Iris pigment epithelial cell (primary cell): ENCODE results near the gene GPR108.
A peak's percentile ranks its signal among the peaks of the same experiment; 100 is the strongest.
"Not testable (repeated sequence)": the region's sequence is repeated elsewhere in the genome, so short reads cannot be mapped to it uniquely, and the experiment has no call there.

Source experiments
- DNase-seq: peaks from one replicate; pipeline ENCODE4 v3.0.0-alpha.2; 2011; ENCODE audit warnings: low read depth

GPR108 gene

DNA sequence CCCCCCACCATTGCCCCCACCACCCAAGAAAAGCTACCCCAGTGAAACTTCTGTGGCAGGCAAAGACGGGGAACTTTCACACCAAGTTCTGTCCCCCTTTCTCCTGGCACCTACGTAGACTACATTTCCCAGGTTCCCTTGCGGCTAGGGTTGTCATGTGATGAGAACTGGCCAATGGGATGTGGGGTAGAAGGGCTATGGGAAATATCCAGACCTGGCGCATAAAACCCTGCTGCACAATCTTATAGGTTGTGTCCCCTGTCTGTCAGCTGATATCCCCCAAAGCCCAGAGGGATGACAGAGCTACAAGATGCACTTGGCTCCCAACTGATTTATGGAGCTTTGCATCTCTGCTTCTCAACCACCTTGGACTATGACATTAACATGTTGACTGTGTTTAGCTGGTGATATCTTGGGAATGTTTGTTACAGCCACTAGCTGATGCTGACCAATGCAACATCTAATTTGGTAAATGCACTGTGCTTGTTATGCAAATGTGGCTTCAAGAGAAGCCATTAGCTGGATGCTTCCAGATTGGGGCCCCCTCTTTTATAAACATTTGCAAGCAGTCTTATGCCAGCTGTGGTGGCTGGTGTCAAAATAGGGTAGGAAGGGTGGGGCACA is 23.8 kb upstream of the GPR108 start:
- DNase-seq = no peak

DNA sequence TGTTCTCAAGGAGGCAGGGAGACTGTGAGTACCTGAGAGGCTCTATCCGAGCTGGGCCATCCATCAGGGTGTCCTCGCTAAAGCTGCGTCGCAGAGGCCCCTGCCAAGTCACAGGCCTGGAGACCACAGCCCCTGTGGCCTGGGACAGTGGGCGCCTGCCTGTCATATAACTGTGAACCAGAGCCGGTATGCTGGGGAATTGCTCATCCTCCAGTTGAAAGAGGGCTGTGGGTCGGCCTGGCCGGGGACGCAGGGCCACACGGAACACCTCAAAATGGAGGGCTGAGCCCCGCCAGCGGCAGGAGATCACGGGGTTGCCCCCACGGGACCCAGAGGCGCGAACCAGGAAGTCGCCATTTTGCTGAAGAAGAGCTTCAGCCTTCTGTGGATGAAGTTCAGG is 23.2 kb upstream of the GPR108 start:
- DNase-seq = no peak

DNA sequence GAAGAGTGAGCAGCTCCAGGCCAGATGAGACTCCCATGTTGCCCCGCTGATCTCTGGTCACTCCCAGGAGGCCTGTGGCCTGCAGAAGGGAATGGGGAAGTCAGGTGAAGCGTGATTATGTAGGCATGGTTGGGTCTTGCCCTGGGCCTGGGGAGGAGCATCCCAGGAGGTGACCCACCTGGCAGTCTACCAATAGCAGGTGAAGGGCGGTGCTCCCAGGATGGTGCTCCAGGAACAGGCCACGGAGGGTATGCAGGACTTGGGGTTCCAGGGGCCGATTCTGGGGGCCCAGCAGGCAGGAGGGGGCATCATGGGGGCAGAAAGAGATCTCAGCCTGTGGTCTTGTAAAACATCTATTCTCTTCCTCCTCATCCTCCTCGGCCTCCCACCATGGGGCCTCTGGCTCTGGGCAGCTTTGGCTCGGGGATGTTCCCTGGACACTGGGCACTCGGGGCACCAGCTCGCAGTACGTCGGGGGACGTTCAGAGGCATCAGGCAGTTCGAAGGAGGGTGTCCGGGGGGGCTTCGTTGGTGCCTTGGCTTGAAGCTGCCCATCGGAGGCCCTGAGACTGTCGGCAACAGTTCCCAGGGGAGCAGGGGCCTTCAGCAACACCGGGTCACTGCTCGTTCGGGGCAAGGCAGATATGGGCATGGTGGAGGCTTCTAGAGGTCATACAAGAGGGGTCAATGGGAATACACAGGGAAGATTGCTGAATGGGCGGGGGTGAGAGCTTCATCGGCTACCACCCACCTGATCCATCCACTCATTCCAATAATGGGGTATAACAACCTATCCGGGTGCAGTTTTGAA is 17.5 kb upstream of the GPR108 start:
- DNase-seq = no peak

GRCh38 chr19:6754136-6754535 is 16.8 kb upstream of the GPR108 start:
- no peak for DNase-seq

DNA sequence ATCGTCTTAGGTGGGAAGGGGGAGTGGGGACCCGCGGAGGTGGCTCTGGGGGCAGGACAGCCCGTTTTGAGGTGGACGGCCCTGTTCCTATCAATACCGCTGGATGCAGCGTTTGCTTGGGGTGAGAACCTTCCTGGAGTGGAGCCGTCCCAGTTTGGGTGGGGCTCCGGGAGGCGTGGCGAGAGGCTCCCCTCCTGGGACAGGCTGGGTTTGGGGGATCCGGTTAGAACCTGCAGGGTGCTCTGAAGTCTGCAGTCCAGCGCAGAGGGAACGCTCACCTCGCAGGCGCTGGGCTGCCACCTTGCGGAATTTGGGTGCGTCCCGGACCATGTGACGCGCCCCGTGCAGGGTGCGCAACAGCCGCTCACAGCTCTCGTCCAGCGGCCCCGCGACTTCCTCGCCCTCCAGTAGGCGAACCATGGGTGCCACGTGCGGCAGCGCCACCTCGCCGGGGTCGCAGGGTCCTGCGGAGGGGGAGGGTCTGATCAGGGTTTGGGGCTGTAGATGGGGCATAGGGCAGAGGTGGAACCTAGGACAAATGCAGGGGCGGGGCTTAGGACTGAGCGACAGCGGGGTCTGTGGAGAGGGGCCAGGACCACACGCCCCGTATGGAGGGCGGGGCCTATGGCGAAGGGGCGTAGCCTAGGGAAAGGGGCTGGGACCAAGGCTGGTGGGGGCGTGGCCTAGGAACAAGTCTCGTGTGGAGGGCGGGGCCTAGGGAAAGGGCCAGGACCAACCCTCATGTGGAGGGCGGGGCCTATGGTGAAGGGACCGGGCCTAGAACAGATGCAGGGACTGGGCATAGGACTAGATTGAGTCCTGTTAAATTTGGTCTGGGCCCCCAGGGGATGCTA is 16.0 kb upstream of the GPR108 start:
- peak; percentile 75 for DNase-seq

- DNase-seq = no peak
Observed at GRCh38 chr19:6752256-6753177, 15.1 kb upstream of the GPR108 start.

- DNase-seq = no peak
Observed at GRCh38 chr19:6751189-6751588, 13.8 kb upstream of the GPR108 start.

GRCh38 chr19:6750062-6750461 is 12.7 kb upstream of the GPR108 start:
- no peak for DNase-seq

DNA sequence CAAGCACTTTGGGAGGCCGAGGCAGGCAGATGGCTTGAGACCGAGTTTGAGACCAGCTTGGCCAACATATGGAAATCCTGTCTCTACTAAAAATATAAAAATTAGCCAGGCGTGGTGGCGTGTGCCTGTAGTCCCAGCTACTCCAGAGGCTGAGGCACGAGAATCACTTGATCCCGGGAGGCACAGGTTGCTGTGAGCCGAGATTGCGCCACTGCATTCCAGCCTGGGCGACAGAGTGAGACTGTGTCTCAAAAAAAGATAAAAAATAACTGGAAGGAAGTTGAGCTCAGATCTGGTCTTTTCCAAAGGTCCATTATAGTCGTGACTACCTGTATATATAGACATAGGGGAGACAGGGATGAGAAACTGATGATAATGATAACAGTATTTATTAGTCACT is 11.2 kb upstream of the GPR108 start:
- DNase-seq = not testable (repeated sequence)

- no peak for DNase-seq
Observed at GRCh38 chr19:6745965-6746364, 8.6 kb upstream of the GPR108 start.

DNA sequence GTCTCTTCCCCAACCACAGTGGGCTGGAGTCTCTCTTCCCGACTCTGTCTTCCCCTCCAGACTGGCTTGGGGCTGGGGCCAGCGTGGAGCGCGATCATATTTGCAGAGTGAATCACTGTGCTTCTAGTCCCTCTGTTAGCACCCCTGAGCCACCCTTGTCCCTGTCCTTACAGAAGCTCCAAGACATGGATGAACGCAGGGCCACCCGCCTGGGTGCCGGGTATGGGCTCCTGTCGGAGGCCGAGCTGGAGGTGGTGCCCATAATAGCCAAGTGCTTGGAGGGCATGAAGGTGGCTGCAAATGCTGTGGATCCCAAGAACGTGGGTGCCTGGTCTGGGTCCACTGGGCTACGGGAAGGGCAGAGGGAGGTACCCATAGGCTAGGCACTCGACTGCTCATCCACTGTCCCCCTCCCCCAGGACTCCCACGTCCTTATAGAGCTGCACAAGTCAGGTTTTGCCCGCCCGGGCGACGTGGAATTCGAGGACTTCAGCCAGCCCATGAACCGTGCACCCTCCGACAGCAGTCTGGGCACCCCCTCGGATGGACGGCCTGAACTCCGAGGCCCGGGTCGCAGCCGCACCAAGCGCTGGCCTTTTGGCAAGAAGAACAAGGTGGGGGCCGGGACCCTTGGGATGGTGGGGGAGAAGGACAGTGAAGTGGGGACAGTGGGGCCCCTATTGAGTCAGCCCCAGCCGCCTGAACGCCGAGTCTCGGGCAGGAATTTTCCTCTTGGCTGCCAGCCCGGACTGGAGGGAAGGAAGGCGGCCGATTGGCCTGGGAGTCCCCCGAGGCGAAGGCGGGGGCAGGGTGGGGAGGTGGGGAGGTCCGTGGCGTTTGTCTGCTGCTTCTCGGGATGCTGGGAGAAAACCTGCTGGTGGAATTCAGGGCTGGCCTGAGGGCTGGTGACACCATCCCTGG is 7.3 kb upstream of the GPR108 start:
- peak; percentile 89 for DNase-seq

DNA sequence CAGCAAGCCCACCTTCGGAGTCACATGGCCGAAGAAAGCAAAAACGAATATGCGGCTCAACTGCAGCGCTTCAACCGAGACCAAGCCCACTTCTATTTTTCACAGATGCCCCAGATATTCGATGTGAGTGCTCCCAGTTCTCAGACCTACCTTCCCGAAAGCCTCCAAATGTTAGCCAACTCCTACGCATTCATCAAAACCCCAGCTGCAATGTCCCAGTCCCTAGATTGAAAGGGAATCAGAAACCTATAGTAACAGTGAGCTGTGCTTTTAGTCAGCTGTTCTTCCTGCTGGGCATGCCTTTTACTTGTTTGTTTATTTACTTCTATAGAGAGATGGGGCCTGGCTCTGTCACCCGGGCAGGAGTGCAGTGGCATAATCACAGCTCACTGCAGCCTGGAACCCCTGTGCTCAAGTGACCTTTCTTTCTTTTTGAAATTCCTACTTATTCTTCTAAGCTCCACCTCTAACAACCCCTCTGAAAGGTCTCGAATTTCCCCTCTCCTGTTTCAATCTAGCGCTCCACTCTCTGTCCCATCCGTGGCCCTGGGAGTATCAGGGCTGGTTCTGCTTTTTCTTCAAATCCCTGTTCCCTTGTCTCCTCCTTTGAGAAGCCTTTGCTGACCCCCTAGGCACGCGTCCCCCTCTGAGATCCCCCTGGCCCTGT is 6.5 kb upstream of the GPR108 start:
- DNase-seq = peak; percentile 53

GRCh38 chr19:6743066-6743465 is 5.7 kb upstream of the GPR108 start:
- DNase-seq = no peak

DNA sequence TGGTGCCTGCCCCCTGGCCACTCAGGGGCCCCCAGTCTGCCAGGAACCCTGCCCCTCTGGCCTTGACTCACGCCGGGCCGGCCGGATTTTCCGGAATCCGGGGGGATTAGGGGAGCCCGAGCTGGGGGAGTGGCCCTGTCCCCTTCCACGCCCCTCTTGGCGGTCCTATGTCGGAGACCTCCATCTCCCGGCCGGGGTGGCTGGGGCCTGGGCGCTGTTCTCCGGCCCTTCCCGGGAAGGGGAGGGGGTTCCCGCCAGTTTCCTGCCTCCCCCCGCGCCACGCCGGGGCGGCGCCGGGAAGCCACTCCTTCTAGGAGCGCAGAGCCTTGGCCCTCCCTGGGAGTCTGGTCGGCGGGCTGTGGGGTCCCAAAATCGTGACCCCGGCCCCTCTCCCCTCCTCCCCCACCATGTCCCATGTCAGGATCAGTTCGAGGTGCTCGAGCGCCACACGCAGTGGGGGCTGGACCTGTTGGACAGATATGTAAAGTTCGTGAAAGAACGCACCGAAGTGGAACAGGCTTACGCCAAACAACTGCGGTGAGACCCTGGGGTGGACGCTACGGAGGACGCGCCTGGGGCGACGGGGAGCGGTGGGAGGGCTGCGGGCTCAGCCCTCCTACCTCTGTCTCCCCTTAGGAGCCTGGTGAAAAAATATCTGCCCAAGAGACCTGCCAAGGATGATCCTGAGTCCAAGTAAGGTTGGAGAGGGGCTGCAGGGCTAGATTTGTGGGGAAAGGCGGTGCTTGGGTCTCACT is 3.4 kb upstream of the GPR108 start:
- peak; percentile 33 for DNase-seq

GRCh38 chr19:6739883-6740588 is 2.7 kb upstream of the GPR108 start:
- no peak for DNase-seq

GRCh38 chr19:6739390-6739882 is 2.1 kb upstream of the GPR108 start, which contains the start of gene TRIP10:
TSS of gene TRIP10 (plus strand) at chr19:6739680. CDS start at chr19:6739762, 82 bp downstream.
- DNase-seq = peak; percentile 68

- peak; percentile 47 for DNase-seq
Observed at GRCh38 chr19:6738787-6739389, 1.5 kb upstream of the GPR108 start.
